Measurements from ENCODE around the gene SPRED2.

Gene SPRED2

GRCh38 chr2:65476778-65477177 lies 44.4 kb upstream of the SPRED2 start:
- no peak overlapping the region for H3K4me3 Mint-ChIP-seq
- TF ChIP-seq CTCF (IDR thresholded peaks at IDR 0.05; ENCODE audit: unreplicated experiment in 3 of 3): no peak
- no peaks in the 10 kb centered on the region for H3K36me3 Mint-ChIP-seq (ENCODE audit: low read depth)
- peaks cover 4% of the 10 kb centered on the region for H3K9me3 Mint-ChIP-seq
- no peaks in the 10 kb centered on the region for H3K27me3 Mint-ChIP-seq (ENCODE audit: low read depth)
- H3K27ac Mint-ChIP-seq: no peak overlapping the region
- no peaks in the 10 kb centered on the region for H3K4me1 Mint-ChIP-seq

- peaks cover 4% of the 10 kb centered on the region for H3K9me3 Mint-ChIP-seq
- H3K27ac Mint-ChIP-seq: no peak overlapping the region
- H3K4me1 Mint-ChIP-seq: no peaks in the 10 kb centered on the region
- no peaks in the 10 kb centered on the region for H3K36me3 Mint-ChIP-seq (ENCODE audit: low read depth)
- no peak for TF ChIP-seq CTCF (IDR thresholded peaks at IDR 0.05; ENCODE audit: unreplicated experiment in 3 of 3)
- no peak overlapping the region for H3K4me3 Mint-ChIP-seq
- no peaks in the 10 kb centered on the region for H3K27me3 Mint-ChIP-seq (ENCODE audit: low read depth)
Measured at GRCh38 chr2:65475000-65475399, 42.6 kb upstream of the SPRED2 start.

GRCh38 chr2:65473045-65473444 lies 40.6 kb upstream of the SPRED2 start:
- H3K27ac Mint-ChIP-seq: no peak overlapping the region
- H3K27me3 Mint-ChIP-seq (ENCODE audit: low read depth): no peaks in the 10 kb centered on the region
- no peak for TF ChIP-seq CTCF (IDR thresholded peaks at IDR 0.05; ENCODE audit: unreplicated experiment in 3 of 3)
- H3K9me3 Mint-ChIP-seq: peaks cover 4% of the 10 kb centered on the region
- H3K4me1 Mint-ChIP-seq: no peaks in the 10 kb centered on the region
- no peak overlapping the region for H3K4me3 Mint-ChIP-seq
- H3K36me3 Mint-ChIP-seq (ENCODE audit: low read depth): no peaks in the 10 kb centered on the region

- H3K27me3 Mint-ChIP-seq (ENCODE audit: low read depth): no peaks in the 10 kb centered on the region
- H3K4me3 Mint-ChIP-seq: no peak overlapping the region
- no peak for TF ChIP-seq CTCF (IDR thresholded peaks at IDR 0.05; ENCODE audit: unreplicated experiment in 3 of 3)
- H3K27ac Mint-ChIP-seq: no peak overlapping the region
- H3K4me1 Mint-ChIP-seq: peaks cover 4% of the 10 kb centered on the region
- peaks cover 4% of the 10 kb centered on the region for H3K9me3 Mint-ChIP-seq
- H3K36me3 Mint-ChIP-seq (ENCODE audit: low read depth): no peaks in the 10 kb centered on the region
Measured at GRCh38 chr2:65471409-65471808, 39.0 kb upstream of the SPRED2 start.

GRCh38 chr2:65466551-65466950 lies 34.2 kb upstream of the SPRED2 start:
- Mint-ChIP-seq H3K4me3 (no peak overlapping the region), H3K36me3 (ENCODE audit: low read depth) (no peaks in the 10 kb centered on the region), H3K4me1 (peaks cover 21% of the 10 kb centered on the region), H3K27me3 (ENCODE audit: low read depth) (no peaks in the 10 kb centered on the region), H3K27ac (no peak overlapping the region), H3K9me3 (peaks cover 3% of the 10 kb centered on the region)
- no peak for TF ChIP-seq CTCF (IDR thresholded peaks at IDR 0.05; ENCODE audit: unreplicated experiment in 3 of 3)

GRCh38 chr2:65465857-65466256 lies 33.5 kb upstream of the SPRED2 start:
- H3K36me3 Mint-ChIP-seq (ENCODE audit: low read depth): no peaks in the 10 kb centered on the region
- no peaks in the 10 kb centered on the region for H3K27me3 Mint-ChIP-seq (ENCODE audit: low read depth)
- no peak for TF ChIP-seq CTCF (IDR thresholded peaks at IDR 0.05; ENCODE audit: unreplicated experiment in 3 of 3)
- H3K9me3 Mint-ChIP-seq: peaks cover 3% of the 10 kb centered on the region
- peaks cover 26% of the 10 kb centered on the region for H3K4me1 Mint-ChIP-seq
- no peak overlapping the region for H3K4me3 Mint-ChIP-seq
- peak overlapping the region in 2 of 3 experiments; percentile 25 to 79 for H3K27ac Mint-ChIP-seq
